HFF-Myc (cell line): ENCODE measurements around the gene PATE2.

ENCODE experiments used
- DNase-seq: peaks from one replicate; pipeline ENCODE4 v3.0.0-alpha.2; 2011; ENCODE audit warnings: low read depth; ENCODE audit errors: extremely low read depth
- H3K4me3 ChIP-seq: replicated peaks from 2 replicates; pipeline ENCODE4 v1.5.1; 2011; ENCODE audit warnings: low read depth, mild to moderate bottlenecking, control low read depth, low read length
- TF ChIP-seq, protein P1 (sequence below): IDR thresholded peaks from 2 replicates; pipeline ENCODE4 v1.5.1; 2012; ENCODE audit warnings: mild to moderate bottlenecking, low read depth, low read length, control low read depth; ENCODE audit errors: missing control alignments

The PATE2 gene

DNA sequence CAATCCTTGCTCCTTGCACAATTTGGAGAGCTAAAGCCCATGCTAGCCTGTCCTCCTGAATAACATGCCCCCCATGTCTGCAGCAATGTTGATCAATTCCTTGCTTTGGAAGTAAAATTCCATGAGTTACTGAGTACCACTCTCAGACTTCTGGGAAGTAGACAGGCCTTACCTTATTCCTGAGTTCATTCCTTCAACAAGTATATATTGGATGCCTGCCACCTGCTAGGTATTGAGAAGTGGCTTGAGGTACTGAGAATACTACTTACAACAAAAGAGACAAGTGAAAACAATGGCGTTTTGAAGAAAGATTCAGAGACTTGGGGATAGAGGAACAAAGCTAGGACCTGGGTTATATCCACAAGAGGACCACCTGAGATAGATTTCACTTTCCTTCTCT is 12.4 kb downstream of the PATE2 start:
- TF ChIP-seq, protein P1, sequence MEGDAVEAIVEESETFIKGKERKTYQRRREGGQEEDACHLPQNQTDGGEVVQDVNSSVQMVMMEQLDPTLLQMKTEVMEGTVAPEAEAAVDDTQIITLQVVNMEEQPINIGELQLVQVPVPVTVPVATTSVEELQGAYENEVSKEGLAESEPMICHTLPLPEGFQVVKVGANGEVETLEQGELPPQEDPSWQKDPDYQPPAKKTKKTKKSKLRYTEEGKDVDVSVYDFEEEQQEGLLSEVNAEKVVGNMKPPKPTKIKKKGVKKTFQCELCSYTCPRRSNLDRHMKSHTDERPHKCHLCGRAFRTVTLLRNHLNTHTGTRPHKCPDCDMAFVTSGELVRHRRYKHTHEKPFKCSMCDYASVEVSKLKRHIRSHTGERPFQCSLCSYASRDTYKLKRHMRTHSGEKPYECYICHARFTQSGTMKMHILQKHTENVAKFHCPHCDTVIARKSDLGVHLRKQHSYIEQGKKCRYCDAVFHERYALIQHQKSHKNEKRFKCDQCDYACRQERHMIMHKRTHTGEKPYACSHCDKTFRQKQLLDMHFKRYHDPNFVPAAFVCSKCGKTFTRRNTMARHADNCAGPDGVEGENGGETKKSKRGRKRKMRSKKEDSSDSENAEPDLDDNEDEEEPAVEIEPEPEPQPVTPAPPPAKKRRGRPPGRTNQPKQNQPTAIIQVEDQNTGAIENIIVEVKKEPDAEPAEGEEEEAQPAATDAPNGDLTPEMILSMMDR: no peak
- H3K4me3 ChIP-seq: no peak overlapping the region
- no peak for DNase-seq

DNA sequence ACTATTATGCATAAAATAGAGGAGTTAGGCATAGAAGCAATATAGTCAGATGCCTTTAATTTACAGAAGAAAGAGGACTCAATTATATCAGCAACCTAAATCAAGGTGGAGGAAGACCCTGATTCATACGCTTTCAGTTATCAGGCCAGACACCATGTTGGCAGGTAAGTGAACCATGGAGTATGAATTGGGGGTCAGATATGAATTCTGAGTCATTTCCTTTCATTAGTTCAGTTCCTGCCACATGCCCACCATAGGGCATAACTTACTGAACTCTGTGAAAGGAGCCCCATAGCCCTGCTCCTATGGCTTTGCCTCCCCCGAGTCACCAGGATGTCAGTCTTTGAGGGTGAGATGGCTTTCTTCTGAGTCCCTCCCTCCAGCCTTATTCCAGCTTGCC is 15.1 kb downstream of the PATE2 start:
- TF ChIP-seq, protein P1: no peak
- no peak overlapping the region for H3K4me3 ChIP-seq
- no peak for DNase-seq

DNA sequence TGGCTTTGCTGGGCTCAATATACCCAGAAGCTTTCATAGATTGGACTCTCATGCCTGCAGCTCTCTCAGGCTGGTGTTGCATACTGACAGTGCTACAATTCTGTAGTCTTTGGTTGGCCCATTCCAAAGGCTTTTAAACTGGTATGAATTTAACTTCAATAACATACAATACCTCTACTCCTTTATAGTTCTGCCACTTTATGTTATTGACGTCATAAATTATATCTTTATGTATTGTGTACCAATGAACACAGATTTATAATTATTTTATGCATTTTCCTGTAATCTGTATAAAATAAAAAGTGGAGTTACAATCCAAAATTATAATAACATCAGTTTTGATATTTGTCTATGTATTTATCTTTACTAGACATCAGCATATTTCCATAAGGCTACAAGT is 16.2 kb downstream of the PATE2 start:
- TF ChIP-seq, protein P1: no peak
- H3K4me3 ChIP-seq: no peak overlapping the region
- no peak for DNase-seq

DNA sequence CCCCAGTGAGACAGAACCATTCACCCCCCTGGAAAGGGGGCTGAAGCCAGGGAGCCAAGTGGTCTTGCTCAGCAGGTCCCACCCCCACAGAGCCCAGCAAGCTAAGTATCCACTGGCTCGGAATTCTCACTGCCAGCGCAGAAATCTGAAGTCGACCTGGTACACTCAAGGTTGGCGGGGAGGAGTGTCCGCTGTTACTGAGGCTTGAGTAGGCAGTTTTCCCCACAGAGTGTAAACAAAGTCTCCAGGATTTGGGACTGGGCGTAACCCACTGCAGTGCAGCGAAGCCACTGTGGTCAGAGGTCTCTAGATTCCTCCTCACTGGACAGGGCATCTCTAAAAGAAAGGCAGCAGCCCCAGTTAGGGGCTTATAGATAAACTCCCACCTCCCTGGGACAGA is 22.6 kb downstream of the PATE2 start:
- TF ChIP-seq, protein P1: no peak
- no peak for DNase-seq
- no peak overlapping the region for H3K4me3 ChIP-seq

DNA sequence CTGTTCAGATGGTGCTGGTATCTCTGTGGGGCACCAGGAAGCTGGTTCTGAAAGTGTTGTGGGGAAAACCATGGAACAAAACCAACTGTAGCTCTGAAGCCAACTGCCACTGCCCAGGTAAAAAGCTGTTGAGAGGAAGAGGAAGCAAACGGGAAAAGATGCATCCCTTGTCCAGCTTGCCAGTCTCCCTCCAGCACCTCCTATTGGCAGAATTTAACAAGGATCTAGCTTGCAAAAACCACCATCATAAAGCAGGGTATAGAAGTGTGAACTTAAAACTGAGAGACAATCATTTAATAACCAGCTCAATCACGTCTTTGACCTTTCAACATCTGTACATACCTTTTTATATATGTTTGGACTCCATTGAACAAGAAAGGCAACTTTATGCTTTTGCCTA is 28.0 kb downstream of the PATE2 start:
- TF ChIP-seq, protein P1: no peak
- no peak for DNase-seq
- no peak overlapping the region for H3K4me3 ChIP-seq

DNA sequence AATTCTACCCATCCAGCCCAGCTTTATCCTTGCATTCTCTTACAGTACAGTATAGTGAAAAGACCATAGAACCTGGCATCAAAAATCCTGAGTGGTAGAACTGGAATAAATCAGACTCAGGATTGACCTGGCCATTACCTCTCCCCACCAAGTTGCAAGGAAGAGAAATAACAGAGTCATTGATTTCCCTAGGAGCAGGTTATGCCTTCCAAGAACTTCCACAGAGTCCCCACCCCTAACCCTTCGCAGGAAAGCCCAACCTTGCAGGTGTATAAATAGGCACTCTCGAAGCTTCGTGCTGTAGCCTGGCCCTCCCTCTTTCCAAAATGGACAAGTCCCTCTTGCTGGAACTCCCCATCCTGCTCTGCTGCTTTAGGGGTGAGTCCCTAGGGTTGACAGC is 32.6 kb downstream of the PATE2 start, which contains the start of gene PATE1:
PATE1 (plus strand) TSS at position 301 of the 400 bp plus-strand sequence; CDS start at position 327, 26 bp downstream.
- H3K4me3 ChIP-seq: no peak within 1 kb of the TSS
- no peak for DNase-seq
- TF ChIP-seq, protein P1: no peak

DNA sequence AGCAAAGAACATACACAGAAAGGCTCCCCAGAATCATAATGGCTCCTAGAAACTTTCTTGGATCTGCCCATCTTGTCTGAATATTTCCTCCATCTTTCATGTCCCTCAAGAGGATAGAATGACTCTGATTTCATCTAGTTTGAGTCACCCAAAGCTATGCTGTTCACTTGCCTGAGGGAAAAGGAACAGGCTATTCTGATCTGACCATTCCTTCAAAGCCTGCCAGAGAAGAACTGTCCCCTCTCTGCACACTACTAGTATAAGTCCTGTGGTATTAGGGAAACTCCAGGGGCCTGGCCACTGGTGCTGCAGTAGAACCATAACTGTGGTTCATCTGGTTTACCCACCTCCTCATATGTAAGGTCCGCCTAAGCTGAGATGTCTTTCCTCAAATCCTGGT is 34.9 kb downstream of the PATE2 start:
- DNase-seq: no peak
- no peak overlapping the region for H3K4me3 ChIP-seq
- TF ChIP-seq, protein P1: no peak
